GM23248 (cell line): Measurements from ENCODE around the gene PDIA6.

Source experiments
- EZH2 ChIP-seq: fragments of 200-600 bp; sonication (generic); IDR thresholded peaks from 2 replicates; pipeline ENCODE4 v1.6.1; 2018; ENCODE audit warnings: antibody characterized with exemption, mild to moderate bottlenecking; ENCODE audit not compliant: insufficient read depth, poor library complexity, severe bottlenecking
- EZH2phosphoT487 ChIP-seq: fragments of 200-600 bp; sonication (generic); IDR thresholded peaks from 2 replicates; pipeline ENCODE4 v1.6.1; 2018; ENCODE audit warnings: antibody characterized with exemption, moderate library complexity, mild to moderate bottlenecking, low read depth; ENCODE audit not compliant: insufficient read depth

DNA sequence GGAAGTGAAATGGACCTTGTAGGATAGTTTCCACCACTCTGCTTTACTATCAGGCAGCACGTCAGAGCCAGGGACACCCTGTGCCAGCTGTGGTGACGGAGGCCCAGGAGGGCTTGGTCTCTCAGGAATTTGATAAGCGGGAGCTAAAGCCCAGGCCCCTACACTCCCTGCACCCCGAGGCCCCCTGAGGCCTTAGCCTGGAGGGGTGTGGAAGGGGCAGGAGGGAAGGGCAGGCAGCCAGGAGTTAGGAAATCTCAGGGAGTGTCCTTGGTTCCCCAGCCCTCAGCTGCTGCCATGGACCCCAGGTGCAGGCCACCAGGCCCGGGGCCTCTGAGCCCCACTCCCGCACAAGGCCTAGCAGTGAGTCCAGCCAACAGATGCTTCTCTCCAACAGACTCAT lies 38.2 kb downstream of the PDIA6 start:
- no peak for TF ChIP-seq EZH2
- no peak for TF ChIP-seq EZH2phosphoT487
